Left renal cortex interstitium (tissue), 4 donors: ENCODE measurements around the gene NRXN3. TPM values are rescaled to one million over a fixed set of nuclear protein-coding genes. Genes with fewer than 3 reads are reported as not detected.

ENCODE experiments used
- DNase-seq, 4 donors: peaks; one replicate each; pipeline ENCODE4 v3.0.0-alpha.2; 2013; ENCODE audit warnings: low read depth in 4 of 4, low spot score in 2 of 4, missing footprints in 1 of 4
- polyA plus RNA-seq, 4 donors: library from polyadenylated mRNA; unstranded; fragments of 120-200 nt; gene quantifications; one replicate each; pipeline ENCODE4 v1.2.1, GENCODE V29; 2013; ENCODE audit not compliant: insufficient read length in 4 of 4

NRXN3 gene
- polyA plus RNA-seq, 4 donors, result 5.4 to 8.4 (median 6.3) TPM

GRCh38 chr14:78238141-78238540 lies 68.0 kb downstream of the NRXN3 start:
- no peak for DNase-seq

- no peak for DNase-seq
Measured at GRCh38 chr14:78240567-78240966, 70.4 kb downstream of the NRXN3 start.

GRCh38 chr14:78242086-78242485 lies 71.9 kb downstream of the NRXN3 start:
- no peak for DNase-seq

- no peak for DNase-seq
Measured at GRCh38 chr14:78243187-78243586, 73.0 kb downstream of the NRXN3 start.

DNA sequence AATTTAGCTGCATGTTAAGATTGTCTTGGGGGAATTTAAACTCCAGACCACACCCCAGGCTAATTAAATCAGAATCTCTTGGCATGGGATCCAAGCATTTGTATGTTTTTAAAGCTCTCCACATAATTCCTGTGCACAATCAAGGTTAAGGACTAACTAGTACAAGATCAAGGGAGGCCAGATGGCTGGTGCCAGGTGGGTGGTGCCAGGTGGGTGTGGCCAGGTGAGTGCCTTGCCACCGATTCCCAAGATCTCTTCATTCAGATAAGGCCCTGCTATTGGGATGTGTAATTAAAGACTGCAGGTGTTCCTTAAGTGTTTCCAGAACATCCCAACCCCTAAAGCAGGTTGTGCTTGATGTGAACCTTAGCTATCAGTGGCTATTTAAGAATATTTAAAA lies 75.1 kb downstream of the NRXN3 start:
- no peak for DNase-seq

- no peak for DNase-seq
Measured at GRCh38 chr14:78248501-78249090, 78.4 kb downstream of the NRXN3 start.

GRCh38 chr14:78251308-78251707 lies 81.1 kb downstream of the NRXN3 start:
- no peak for DNase-seq

DNA sequence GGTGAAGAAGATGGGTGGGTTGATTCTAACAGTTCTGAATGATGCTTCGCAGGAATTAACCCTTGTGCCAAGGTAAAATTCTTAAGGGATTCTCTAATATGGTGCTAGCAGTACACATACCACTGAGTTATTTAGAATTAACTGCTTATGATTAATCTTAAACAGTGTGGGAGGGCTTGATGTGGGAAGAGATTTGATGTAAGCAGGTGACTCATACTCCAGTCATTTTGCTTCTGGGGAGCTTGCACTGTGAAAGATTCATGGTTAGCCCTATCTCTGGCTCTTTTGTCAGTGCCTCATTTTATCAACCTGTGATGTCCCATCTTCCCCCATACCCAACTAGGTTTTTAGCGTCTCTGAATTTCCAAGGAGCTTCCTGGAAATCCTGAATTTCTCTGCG lies 83.8 kb downstream of the NRXN3 start:
- no peak for DNase-seq

- no peak for DNase-seq
Measured at GRCh38 chr14:78254911-78255461, 84.8 kb downstream of the NRXN3 start.

DNA sequence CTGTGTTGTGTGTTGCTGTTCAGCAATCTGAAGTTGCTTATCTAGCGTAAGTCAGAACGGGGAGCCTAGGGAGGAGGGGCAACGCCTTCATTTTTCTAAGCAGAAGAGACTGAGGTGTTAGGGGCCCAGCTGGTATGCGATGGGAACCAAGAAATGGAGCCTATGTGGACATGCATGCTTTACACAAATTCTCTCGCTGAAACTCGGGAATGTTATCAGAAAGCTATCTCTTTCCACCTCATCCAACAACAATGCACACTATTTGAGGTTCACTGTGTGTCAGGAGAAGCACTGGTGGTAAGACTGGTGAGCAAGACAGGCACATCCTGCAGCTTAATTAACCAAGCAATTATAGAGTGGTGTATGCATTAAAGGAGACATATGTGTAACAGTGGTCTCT lies 89.7 kb downstream of the NRXN3 start:
- no peak for DNase-seq

DNA sequence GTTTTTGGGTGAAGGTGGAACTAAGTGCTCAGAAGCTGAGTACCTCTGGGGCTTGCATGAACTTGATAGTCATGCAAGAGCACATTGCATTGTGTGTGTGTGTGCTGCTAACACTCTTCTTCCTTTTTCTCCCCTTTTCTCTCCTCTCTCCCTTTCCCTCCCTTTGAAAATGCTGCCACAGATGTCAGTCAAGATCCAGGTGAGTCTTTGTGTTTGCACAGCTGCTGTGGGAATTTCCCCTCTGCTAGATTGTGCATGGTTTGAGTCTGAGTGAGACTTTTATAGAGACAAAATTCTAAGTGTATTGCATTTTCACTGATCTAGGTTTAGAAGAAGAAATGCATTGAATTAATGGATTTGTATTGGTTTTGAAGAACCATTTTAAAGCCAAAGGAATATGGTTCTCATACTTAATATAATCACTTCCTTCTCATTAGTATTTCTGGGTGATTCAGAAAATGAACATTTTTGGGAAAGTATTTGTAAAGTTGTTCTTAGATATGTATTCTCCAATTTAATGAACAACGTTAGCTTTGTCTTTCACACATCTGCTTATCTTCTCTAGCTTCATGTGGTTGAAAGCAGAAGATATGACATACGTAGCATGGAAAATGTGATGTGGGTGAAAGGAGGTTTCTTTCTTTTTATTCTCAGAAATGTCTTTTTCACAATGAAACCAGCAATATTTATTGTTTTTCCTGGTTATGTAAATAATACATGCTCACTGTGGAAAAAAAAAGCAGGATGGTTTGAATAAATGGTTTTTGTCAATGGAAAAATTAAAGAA lies 108.5 kb downstream of the NRXN3 start:
- no peak for DNase-seq

- no peak for DNase-seq
Measured at GRCh38 chr14:78282437-78282836, 112.3 kb downstream of the NRXN3 start.

- no peak for DNase-seq
Measured at GRCh38 chr14:78286210-78286609, 116.0 kb downstream of the NRXN3 start.

DNA sequence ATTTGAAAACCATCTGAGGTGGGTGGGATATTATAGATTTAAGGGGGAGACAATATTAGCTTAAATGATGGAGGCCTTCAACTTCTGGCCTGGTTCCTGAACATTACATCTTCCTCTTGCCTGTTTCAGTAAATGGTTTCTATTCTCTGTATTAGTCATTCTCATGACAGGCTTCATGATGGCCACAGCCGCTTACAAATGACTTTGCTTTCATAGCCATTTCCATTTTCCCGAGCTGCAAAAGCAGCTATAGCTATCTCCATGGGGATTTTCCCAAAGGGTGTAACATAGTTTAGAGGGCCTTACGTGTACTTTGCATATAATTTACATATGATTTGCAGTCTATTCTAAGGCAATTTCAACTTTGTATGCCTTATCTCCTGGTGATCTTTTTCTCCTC lies 121.8 kb downstream of the NRXN3 start:
- no peak for DNase-seq

DNA sequence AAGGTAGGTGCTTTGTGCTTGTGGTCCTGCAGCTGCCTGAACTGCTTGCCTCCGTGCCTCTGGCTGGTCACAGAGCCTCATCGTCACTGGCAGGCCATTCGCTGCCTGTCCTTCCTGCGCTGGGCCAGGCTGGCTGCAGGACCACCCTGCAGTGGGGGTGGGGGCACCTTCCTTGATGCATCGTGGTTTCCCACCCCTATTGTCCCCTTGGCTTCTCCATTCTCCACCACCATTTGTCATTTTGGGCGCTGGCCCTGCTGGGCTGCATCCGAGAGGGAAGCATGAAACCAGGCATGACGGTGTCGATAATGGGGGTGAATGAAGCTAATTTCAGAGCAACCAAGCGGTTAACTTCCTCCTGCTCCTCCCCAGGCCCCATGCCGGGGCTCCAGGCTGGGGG lies 127.7 kb downstream of the NRXN3 start:
- DNase-seq, result no peak

DNA sequence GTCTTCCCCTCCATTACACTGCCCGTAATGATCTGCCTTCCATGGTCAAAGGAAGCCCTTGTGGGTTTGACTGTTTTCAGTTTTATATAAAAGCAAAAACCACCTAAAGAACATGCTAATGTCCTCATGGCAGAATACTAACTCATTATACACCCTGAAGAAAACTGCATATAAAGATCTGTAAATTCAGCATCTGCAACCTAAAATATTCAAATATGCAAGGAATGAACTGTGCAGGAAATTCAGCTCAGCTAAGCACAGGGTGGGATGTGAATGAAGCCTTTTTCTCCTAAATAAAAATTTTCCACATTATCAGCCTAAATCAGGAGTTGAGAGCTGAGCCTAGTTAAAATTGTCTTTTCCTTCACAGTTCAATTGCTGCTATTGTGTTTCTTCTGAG lies 128.1 kb downstream of the NRXN3 start:
- no peak for DNase-seq

GRCh38 chr14:78302841-78303240 lies 132.7 kb downstream of the NRXN3 start:
- no peak for DNase-seq

DNA sequence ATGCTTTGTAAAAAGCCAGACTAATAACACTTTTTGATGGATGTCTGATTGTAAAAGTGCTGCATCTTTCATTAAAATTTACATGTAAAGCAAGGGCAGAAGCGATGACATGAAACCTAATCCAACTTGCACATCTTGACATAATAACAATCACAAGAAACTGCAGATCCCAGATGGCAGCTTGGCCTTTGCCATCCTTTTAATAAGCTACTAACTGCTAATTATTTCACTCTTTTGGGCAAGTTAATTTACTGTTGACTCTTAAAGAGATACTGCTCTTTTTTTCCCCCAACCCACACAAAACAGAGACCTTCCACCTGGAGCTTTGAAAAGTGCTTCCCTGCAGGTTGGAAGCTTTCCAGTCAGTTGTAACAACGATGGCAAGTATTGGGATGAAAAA lies 137.5 kb downstream of the NRXN3 start:
- no peak for DNase-seq

DNA sequence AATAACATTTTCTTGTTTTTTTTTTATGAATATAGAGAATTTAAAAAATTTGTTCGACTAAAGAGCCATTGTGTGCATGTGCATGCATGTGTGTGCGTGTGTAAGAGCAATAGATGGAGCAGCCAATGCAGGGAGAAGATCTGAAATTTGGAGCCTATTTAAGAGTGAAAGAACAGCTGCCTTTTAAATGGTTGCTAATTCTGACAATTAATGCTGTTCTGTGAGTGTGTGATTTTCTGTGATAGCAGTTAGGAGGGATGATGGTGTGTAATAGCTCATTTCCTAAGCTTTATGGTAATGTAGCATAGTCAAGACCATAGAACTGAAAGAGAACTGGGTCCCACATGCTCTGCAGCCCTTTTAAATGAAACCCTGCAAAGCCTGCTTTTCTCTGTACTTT lies 137.9 kb downstream of the NRXN3 start:
- no peak for DNase-seq

- DNase-seq, result no peak
Measured at GRCh38 chr14:78310272-78310671, 140.1 kb downstream of the NRXN3 start.

- DNase-seq, result no peak
Measured at GRCh38 chr14:78313499-78313898, 143.3 kb downstream of the NRXN3 start.

- DNase-seq, result no peak
Measured at GRCh38 chr14:78314484-78314883, 144.3 kb downstream of the NRXN3 start.
